A204.1 (cell line): ENCODE measurements around the gene C19orf12.

ENCODE experiments used
- FAIRE-seq: peaks from 2 replicates; lab custom pipeline; 2012; peaks lifted over from hg19 to GRCh38; lab: Jason Lieb, UNC

Gene C19orf12

DNA sequence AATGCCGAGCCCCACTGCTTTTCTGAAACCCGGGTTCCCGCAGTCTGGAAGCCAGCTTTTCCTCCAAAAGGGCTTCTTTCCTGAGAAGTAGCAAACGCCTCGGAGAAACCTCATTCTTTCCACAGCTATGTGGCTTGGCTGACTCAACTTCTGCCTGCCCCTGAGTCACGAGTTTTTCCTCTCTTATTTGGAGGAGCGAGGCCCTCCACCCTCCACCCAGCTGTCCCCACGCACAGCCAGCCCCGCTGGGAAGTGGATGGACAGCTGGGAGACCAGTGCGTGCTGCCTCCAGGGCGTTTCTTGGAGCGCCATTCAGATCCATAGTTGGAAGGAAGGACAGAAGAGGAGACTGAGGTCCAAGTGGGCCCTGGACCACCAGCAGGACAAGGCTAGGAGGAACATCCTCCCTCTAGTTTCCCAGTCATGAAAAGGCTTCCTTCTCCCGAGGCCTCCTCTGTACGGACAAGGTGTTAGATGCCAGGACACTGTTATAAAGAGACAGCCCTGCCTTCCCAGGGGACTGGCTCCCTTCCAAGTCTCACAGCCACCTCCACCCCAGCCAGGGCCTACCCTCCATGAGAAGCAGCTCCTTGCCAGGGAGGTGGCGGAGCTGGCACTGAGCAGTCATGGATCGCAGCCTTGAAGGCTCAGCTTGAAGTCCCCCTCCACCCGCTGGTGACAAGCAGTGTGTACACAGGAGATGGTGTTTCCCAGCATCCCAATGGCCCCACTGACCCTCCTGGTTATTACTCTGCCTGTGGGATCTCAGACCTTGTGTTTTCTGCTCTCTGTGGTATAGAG is 52.3 kb downstream of the C19orf12 start:
- FAIRE-seq = no peak

DNA sequence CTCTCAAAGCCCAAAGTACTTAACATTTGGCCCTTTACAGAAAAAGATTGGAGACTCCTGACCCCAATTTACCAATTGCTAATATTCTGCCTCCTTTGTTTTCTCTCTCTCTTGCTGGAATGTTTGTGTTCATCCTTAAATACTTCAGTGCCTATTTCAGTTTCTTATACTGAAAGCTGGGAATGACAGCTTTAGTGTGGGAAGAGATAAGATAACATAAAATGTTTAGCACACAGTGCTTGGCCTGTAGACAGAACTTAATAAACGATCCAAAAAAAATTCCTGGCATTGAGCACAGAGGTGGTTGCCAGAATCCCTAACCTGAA is 52.8 kb downstream of the C19orf12 start:
- no peak for FAIRE-seq

DNA sequence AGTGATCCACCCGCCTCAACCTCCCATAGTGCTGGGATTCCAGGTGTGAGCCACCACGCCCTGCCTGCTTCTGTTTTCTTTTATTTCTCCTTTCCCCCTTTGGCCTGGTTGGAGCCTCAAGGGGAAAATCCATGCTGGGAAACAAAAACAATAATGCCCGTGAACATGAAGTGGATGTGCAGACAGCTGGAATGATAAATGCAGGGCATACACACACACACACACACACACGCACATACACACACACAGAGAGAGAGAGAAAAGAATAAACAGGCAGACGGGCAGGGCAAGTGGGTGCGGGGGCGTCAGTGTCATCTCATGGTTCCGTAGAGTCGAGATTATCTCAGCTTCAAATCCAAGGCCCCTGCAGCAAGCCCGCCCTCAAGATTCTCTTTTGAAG is 54.2 kb downstream of the C19orf12 start:
- no peak for FAIRE-seq

DNA sequence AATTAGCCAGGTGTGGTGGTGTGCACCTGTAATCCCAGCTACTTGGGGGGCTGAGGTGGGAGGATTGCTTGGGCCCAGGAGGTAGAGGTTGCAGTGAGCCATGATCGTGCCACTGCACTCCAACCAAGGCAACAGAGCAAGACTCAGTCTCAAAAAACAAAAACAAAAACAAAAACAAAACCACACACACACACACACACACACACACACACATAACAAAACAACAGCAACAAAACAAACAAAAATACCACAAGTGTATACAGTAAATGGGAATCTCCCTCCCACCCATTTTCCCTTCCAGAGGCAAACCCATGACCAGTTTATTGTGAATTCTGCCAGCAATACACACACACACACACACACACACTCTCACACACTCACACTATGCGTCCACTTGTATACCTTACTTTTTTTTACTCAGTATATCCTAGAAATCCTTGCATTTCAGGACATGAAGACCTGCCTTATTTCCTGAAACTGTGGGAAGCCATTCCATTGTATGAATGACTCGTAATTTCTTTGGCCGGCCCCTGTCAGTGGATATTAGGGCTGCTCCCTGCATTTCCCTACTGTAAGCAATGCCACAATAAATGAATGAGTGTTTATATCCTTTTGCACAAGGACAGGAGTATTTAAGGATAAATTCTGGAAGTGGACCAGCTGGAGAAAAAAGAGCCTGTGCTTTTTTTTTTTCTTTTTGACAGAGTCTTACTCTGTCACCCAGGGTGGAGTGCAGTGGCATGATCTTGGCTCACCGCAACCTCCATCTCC is 56.7 kb downstream of the C19orf12 start:
- FAIRE-seq = no peak

DNA sequence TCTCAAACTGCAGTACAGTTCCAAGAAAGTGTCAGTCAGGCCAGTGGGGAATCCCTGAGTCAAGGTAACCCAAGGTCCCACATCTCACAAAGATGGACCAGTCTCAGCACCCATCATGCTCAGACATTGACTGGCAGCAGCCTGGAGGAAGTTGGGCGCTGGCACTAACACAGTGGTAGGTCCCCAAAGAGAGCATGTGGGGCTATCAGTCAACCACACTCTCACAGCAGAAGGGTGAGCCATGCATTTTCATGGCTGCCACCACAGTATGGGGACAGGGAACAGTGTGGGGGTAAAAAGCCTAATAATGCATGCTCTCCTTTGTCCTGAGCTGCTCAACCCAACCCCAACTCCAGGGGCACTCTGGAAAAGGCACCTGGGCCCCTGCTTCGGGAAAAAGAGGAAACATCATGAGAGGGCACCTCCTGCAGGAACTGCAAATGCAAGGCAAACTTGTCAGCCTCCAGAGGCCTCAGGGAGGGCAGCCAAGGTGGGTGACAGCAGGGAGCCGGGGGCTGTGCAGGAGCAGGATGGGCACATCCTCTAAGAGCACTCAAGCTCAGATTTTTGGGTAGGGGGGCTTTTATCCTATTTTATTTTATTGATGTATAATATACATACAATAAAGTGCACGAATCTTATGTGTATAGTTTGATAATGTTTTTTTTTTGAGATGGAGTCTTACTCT is 59.3 kb downstream of the C19orf12 start:
- FAIRE-seq = no peak

DNA sequence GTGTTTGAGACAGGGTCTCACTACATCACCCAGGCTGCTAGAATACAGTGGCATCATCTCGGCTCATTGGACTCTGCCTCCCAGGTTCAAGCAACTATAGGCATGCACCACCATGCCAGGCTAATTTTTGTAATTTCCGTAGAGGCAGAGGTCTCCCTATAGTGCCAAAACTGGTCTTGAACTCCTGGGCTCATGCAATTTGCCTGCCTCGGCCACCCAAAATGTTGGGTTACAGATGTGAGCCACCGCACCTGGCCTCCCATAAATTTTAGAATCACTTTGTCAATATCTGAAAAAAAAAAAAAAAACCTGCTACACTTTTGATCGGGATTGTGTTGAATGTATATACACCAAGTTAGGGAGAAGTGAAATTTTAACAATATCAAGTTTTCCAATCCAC is 61.7 kb downstream of the C19orf12 start:
- no peak for FAIRE-seq

DNA sequence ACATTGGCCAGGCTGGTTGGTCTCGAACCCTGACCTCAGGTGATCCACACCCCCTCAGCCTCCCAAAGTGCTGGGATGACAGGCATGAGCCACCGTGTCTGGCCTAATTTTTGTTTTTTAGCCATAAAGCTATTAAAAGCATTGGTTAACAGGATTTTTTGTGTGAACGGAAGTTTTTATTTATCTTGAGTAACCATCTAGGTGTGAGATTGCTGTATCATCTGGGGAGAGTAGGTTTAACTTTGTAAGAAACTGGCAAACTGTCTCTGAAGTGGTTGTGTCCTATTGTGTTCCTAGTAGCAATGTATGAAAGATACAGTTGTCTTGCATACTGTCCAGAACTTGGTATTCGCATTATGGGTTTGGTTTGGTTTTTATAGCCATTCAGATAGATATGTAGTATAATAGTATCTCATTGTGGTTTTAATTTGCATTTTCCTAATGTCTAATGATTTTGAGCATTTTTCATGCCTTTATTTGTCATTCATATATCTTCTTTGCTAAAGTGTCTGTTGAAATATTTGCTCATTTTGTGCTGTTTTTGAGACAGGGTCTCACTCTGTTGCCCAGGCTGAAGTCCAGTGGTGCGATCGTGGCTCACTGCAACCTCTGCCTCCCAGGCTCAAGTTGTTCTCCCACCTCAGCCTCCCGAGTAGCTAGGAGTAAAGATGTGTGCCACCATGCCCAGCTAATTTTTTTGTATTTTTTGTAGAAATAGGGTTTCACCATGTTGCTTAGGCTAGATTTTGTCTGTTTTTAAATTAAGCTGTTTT is 63.3 kb downstream of the C19orf12 start:
- FAIRE-seq = no peak

DNA sequence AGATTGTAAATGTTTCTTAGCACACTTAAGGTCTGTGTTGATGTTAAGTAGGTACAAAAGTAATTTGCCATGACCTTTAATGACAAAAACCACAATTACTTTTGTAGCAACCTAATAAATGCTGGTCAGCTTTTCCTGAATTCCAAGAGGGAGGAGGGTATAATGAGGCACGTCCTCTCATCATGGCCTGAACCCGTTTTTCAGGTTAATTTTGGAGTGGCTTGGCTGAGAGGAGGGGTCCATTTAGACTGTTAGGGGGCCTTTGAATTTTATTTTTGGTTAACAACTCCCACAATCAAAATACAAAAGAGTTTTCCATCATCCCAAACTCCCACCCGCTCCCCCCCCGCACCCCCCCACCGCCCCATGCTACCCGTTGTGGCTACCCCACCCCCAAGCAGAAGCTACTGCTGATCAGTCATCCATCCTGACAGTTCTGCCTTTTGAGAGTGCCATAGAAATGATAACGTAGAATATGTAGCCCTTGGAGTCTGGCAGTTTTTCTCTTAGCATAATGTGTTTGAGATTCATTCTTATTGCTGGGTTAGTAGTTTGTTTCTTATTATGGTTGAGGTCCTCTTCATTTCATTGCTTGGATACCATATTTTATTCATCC is 64.2 kb downstream of the C19orf12 start:
- FAIRE-seq = no peak
